Keratinocyte (primary cell): ENCODE data around the gene CLNK. TPM values are rescaled to one million over a fixed set of nuclear protein-coding genes. Genes with fewer than 3 reads are reported as not detected.

ENCODE experiments used
- DNase-seq: peaks from one replicate; pipeline ENCODE4 v3.0.0-alpha.2; 2011; ENCODE audit warnings: low read depth, missing footprints, low spot score
- FAIRE-seq: peaks from 2 replicates; lab custom pipeline; 2011; peaks lifted over from hg19 to GRCh38; lab: Jason Lieb, UNC
- H2AFZ ChIP-seq: 2 replicates; pipeline ENCODE4 v1.6.0; 2012; ENCODE audit warnings: low read length, control low read depth, inconsistent platforms; ENCODE audit not compliant: control insufficient read depth
- H3K27ac ChIP-seq: 2 replicates; pipeline ENCODE4 v1.5.1; 2011; ENCODE audit warnings: low read length; ENCODE audit not compliant: control insufficient read depth, insufficient read depth
- H3K27me3 ChIP-seq: 3 replicates; pipeline ENCODE4 v1.6.0; 2011; ENCODE audit warnings: low read length; ENCODE audit not compliant: control insufficient read depth, insufficient read depth; ENCODE audit errors: extremely low read depth
- H3K36me3 ChIP-seq, 2 experiments: 2 replicates in 1 of 2; 3 replicates in 1 of 2; pipeline ENCODE4 v1.5.1; 2011; ENCODE audit warnings: low read length in 2 of 2, mild to moderate bottlenecking in 1 of 2; ENCODE audit not compliant: control insufficient read depth in 2 of 2, insufficient read depth in 2 of 2; ENCODE audit errors: extremely low read depth in 1 of 2
- H3K4me1 ChIP-seq: 3 replicates; pipeline ENCODE4 v1.5.1; 2011; ENCODE audit warnings: low read length; ENCODE audit not compliant: control insufficient read depth, insufficient read depth; ENCODE audit errors: extremely low read depth
- H3K4me2 ChIP-seq: 3 replicates; pipeline ENCODE4 v1.6.0; 2011; ENCODE audit warnings: low read depth, low read length; ENCODE audit not compliant: control insufficient read depth, insufficient read depth; ENCODE audit errors: extremely low read depth
- H3K4me3 ChIP-seq, 3 experiments: fragments of 200-600 bp in 1 of 3; sonication (generic) in 1 of 3; 2 replicates in 2 of 3; 3 replicates in 1 of 3; pipeline ENCODE4 v1.5.1; 2011 to 2016; ENCODE audit warnings: low read length in 3 of 3, mild to moderate bottlenecking in 3 of 3, control low read depth in 2 of 3, inconsistent platforms in 1 of 3, low read depth in 1 of 3, mixed read lengths in 1 of 3, mixed run types in 1 of 3, moderate library complexity in 1 of 3; ENCODE audit not compliant: control insufficient read depth in 2 of 3, insufficient read depth in 2 of 3; ENCODE audit errors: extremely low read depth in 1 of 3
- H3K79me2 ChIP-seq: 2 replicates; pipeline ENCODE4 v1.6.0; 2012; ENCODE audit warnings: low read length; ENCODE audit not compliant: control insufficient read depth, insufficient read depth
- H3K9ac ChIP-seq: 3 replicates; pipeline ENCODE4 v1.6.0; 2011; ENCODE audit warnings: low read length; ENCODE audit not compliant: control insufficient read depth, insufficient read depth; ENCODE audit errors: extremely low read depth
- H3K9me1 ChIP-seq: 3 replicates; pipeline ENCODE4 v1.6.0; 2011; ENCODE audit warnings: low read length; ENCODE audit not compliant: control insufficient read depth, insufficient read depth; ENCODE audit errors: extremely low read depth
- H3K9me3 ChIP-seq: 2 replicates; pipeline ENCODE4 v1.5.1; 2012; ENCODE audit warnings: low read depth, low read length; ENCODE audit not compliant: control insufficient read depth
- H4K20me1 ChIP-seq: 3 replicates; pipeline ENCODE4 v1.6.0; 2011; ENCODE audit warnings: low read length; ENCODE audit not compliant: control insufficient read depth, insufficient read depth; ENCODE audit errors: extremely low read depth
- EZH2 ChIP-seq: IDR thresholded peaks from one replicate; pipeline ENCODE4 v1.6.1; 2012; ENCODE audit warnings: inconsistent platforms, mild to moderate bottlenecking, low read length, moderate library complexity
- dilution Hi-C: fragments of 300-500 bp; cut with MboI; formaldehyde crosslinking; loops from one replicate; pipeline ENCODE4 v1.7.0; 2020; ENCODE audit warnings: low sequenced_read_pairs; ENCODE audit not compliant: extremely low pct_ligation_motif_present
- polyA plus RNA-seq, 5 experiments: library from polyadenylated mRNA; depleted of rRNA in 3 of 5; stranded (reverse) in 3 of 5; stranded (forward) in 1 of 5; unstranded in 1 of 5; fragments of >200 nt; gene quantifications; 1 replicate in 1 of 5; 2 replicates in 3 of 5; 3 replicates in 1 of 5; pipeline versions ENCODE4 v1.2.1 to v1.2.3, GENCODE V29; 2011 to 2012; ENCODE audit warnings: missing spikeins in 2 of 5, low read depth in 1 of 5, low replicate concordance in 1 of 5
- TF ChIP-seq, protein P1 (sequence below), 3 experiments: IDR thresholded peaks in 1 of 3; conservative IDR thresholded peaks in 1 of 3; optimal IDR thresholded peaks in 1 of 3; 2 replicates in 2 of 3; 3 replicates in 1 of 3; pipeline versions ENCODE3 to v1.5.1; 2011; ENCODE audit warnings: low read length in 3 of 3, mild to moderate bottlenecking in 3 of 3, moderate library complexity in 2 of 3, control low read depth in 1 of 3, inconsistent platforms in 1 of 3; ENCODE audit not compliant: insufficient read depth in 2 of 3; ENCODE audit errors: extremely low read depth in 1 of 3

Gene CLNK
- polyA plus RNA-seq, 1 donor (not counting 4 experiments of a cell fraction or from before 2014, with no cell fraction given), result not detected

- Histone ChIP-seq H3K36me3 (no peaks in the 10 kb centered on the region), H3K9me3 (peaks cover 4% of the 10 kb centered on the region), H3K9me1 (no peaks in the 10 kb centered on the region), H3K4me3 (no peak overlapping the region), H3K9ac (no peak overlapping the region), H2AFZ (no peak overlapping the region), H3K27ac (no peak overlapping the region), H3K79me2 (peaks cover 8% of the 10 kb centered on the region), H3K27me3 (peaks cover 12% of the 10 kb centered on the region), H3K4me2 (peak overlapping the region; percentile 64), H3K4me1 (peaks cover 20% of the 10 kb centered on the region), H4K20me1 (no peaks in the 10 kb centered on the region)
- TF ChIP-seq, protein P1, sequence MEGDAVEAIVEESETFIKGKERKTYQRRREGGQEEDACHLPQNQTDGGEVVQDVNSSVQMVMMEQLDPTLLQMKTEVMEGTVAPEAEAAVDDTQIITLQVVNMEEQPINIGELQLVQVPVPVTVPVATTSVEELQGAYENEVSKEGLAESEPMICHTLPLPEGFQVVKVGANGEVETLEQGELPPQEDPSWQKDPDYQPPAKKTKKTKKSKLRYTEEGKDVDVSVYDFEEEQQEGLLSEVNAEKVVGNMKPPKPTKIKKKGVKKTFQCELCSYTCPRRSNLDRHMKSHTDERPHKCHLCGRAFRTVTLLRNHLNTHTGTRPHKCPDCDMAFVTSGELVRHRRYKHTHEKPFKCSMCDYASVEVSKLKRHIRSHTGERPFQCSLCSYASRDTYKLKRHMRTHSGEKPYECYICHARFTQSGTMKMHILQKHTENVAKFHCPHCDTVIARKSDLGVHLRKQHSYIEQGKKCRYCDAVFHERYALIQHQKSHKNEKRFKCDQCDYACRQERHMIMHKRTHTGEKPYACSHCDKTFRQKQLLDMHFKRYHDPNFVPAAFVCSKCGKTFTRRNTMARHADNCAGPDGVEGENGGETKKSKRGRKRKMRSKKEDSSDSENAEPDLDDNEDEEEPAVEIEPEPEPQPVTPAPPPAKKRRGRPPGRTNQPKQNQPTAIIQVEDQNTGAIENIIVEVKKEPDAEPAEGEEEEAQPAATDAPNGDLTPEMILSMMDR (optimal IDR thresholded peaks at IDR 0.05 in 1 of 3, IDR thresholded peaks at IDR 0.05 in 1 of 3, conservative IDR thresholded peaks at IDR 0.05 in 1 of 3; ENCODE audit: extremely low read depth in 1 of 3, insufficient read depth in 2 of 3, low read length in 3 of 3), result no peak
- no peak for TF ChIP-seq EZH2
- DNase-seq (no peak), FAIRE-seq (no peak)
- dilution Hi-C loops, result no loop called here
Observed at GRCh38 chr4:10460313-10461047, 224.1 kb downstream of the CLNK start.

DNA sequence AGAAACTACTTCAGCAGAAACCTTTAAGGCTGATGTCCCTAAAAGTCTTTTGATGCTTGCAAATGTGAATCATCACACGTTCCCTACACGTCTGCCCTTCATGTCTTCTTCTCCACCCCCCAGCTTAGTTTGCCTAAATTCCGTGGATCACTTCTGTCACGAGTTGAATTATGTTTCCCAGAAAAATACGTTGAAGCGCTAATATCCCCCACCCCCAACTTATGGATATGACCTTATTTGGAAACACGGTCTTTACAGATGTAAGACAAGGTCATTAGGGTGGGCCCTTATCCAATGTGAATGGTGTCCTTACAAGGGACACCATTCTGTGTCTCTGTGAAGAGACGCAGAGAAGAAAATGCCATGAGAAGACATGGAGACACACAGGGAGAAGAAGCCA, 225.3 kb downstream of the CLNK start:
- TF ChIP-seq EZH2, result no peak
- TF ChIP-seq, protein P1 (optimal IDR thresholded peaks at IDR 0.05 in 1 of 3, IDR thresholded peaks at IDR 0.05 in 1 of 3, conservative IDR thresholded peaks at IDR 0.05 in 1 of 3; ENCODE audit: extremely low read depth in 1 of 3, insufficient read depth in 2 of 3, low read length in 3 of 3), result no peak
- H3K9me1 ChIP-seq, result no peaks in the 10 kb centered on the region
- H3K4me1 ChIP-seq, result peaks cover 20% of the 10 kb centered on the region
- no peaks in the 10 kb centered on the region for H4K20me1 ChIP-seq
- dilution Hi-C loops, result no loop called here
- H3K79me2 ChIP-seq, result peaks cover 14% of the 10 kb centered on the region
- H3K36me3 ChIP-seq, result peaks cover 1 to 8% of the 10 kb centered on the region in 2 experiments
- FAIRE-seq (no peak), DNase-seq (no peak)
- no peak overlapping the region for H3K9ac ChIP-seq
- no peak overlapping the region for H3K4me3 ChIP-seq
- H3K27ac ChIP-seq, result no peak overlapping the region
- H2AFZ ChIP-seq, result no peak overlapping the region
- H3K9me3 ChIP-seq, result peaks cover 4% of the 10 kb centered on the region
- H3K4me2 ChIP-seq, result no peak overlapping the region
- H3K27me3 ChIP-seq, result peaks cover 12% of the 10 kb centered on the region
